Upper lobe of left lung (tissue), 6 donors: Measurements from ENCODE around the gene CPSF4L. TPM values are rescaled to one million over a fixed set of nuclear protein-coding genes. Genes with fewer than 3 reads are reported as not detected.
"Not testable (repeated sequence)": the region's sequence is repeated elsewhere in the genome, so short reads cannot be mapped to it uniquely, and the experiment has no call there.

Experiments
- ATAC-seq, 2 donors: fragments of 200-7000 bp; cut with Tn5 transposase; one replicate each; pipeline ENCODE4 v1.9.1; 2022; ENCODE audit warnings: mild to moderate bottlenecking in 2 of 2, moderate library complexity in 2 of 2; ENCODE audit not compliant: low FRiP score in 2 of 2
- DNase-seq, 2 donors: peaks; one replicate each; pipeline ENCODE4 v3.0.0-alpha.2; 2019 to 2020
- H3K27ac ChIP-seq, 4 donors: fragments of 200-600 bp; sonication (generic); one replicate each; pipeline ENCODE4 v1.5.1; 2016 to 2019
- H3K27me3 ChIP-seq, 4 donors: fragments of 200-600 bp; sonication (generic); one replicate each; pipeline ENCODE4 v1.5.1; 2017 to 2019
- H3K36me3 ChIP-seq, 4 donors: fragments of 200-600 bp; sonication (generic); one replicate each; pipeline ENCODE4 v1.5.1; 2016 to 2019
- H3K4me1 ChIP-seq, 4 donors: fragments of 200-600 bp; sonication (generic); one replicate each; pipeline ENCODE4 v1.5.1; 2018 to 2019
- H3K4me3 ChIP-seq, 4 donors: fragments of 200-600 bp; sonication (generic); one replicate each; pipeline ENCODE4 v1.5.1; 2017 to 2019; ENCODE audit warnings: mild to moderate bottlenecking in 2 of 4, moderate library complexity in 1 of 4
- H3K9me3 ChIP-seq, 4 donors: fragments of 200-600 bp; sonication (generic); one replicate each; pipeline ENCODE4 v1.5.1; 2018 to 2019
- CTCF ChIP-seq, 6 experiments: fragments of 450-650 bp in 4 of 6; fragments of 200-600 bp in 2 of 6; sonication (generic) in 2 of 6; IDR thresholded peaks; one replicate each; pipeline ENCODE4 v1.5.1; 2016 to 2019; ENCODE audit warnings: antibody characterized with exemption in 6 of 6
- EP300 ChIP-seq, 4 donors: sonication (generic); formaldehyde crosslinking; IDR thresholded peaks; one replicate each; pipeline ENCODE4 v1.5.1; 2017; ENCODE audit warnings: antibody characterized with exemption in 4 of 4, control low read depth in 2 of 4
- POLR2A ChIP-seq, 4 donors: fragments of 450-650 bp; IDR thresholded peaks; one replicate each; pipeline ENCODE4 v1.5.1; 2016 to 2017; ENCODE audit warnings: antibody characterized with exemption in 4 of 4, mild to moderate bottlenecking in 2 of 4
- POLR2AphosphoS5 ChIP-seq, 2 donors: sonication (generic); formaldehyde crosslinking; IDR thresholded peaks; one replicate each; pipeline ENCODE4 v1.5.1; 2017; ENCODE audit warnings: antibody characterized with exemption in 2 of 2
- WGBS, 2 donors: methylation state at CpG; one replicate each; pipeline ENCODE4 v1.1.5; 2017 to 2018; 5-methylcytosine and 5-hydroxymethylcytosine counted together
- total RNA-seq, 6 donors: library from RNA; depleted of rRNA in 4 of 6; stranded (reverse); fragments of >200 nt in 4 of 6; gene quantifications; one replicate each; pipeline versions ENCODE4 v1.1.0 to v1.2.1, GENCODE V29; 2016 to 2021
- donor health status: DM: no; HTN: no; CAD: no; lungs with moderate emphysema.
- donor health status: DM: no; HTN: yes; CAD: no; lungs with severe emphysema.

The CPSF4L gene
- under 1 TPM in 1 of 6 donors, not detected in 5; 0.46 TPM for total RNA-seq

GRCh38 chr17:73261617-73261951, at the start of gene CPSF4L:
CPSF4L (minus strand) TSS chr17:73261880; CDS start chr17:73261818, 62 bp downstream.
- Histone ChIP-seq H3K9me3 (no peaks in the 10 kb centered on the region), H3K36me3 (no peaks in the 10 kb centered on the region), H3K4me3 (no peak within 1 kb of the TSS), H3K27me3 (no peaks in the 10 kb centered on the region), H3K27ac (peak within 1 kb of the TSS in 3 of 4 donors; percentile 26 to 44 (median 32)), H3K4me1 (peaks cover 3 to 12% (median 6%) of the 10 kb centered on the region in 4 donors)
- WGBS, 2 donors: 95 to 99% methylated on average over 8 of the region's 9 CpGs
- no peak for ATAC-seq
- TF ChIP-seq CTCF (IDR thresholded peaks at IDR 0.05) (no peak), POLR2A (IDR thresholded peaks at IDR 0.05) (no peak), EP300 (IDR thresholded peaks at IDR 0.05) (no peak)
- DNase-seq: no peak

GRCh38 chr17:73311428-73311780, 49.7 kb upstream of the CPSF4L start:
- DNase-seq (peak in 1 of 2 donors; percentile 92), ATAC-seq (peak; percentile 6 to 49)
- Histone ChIP-seq H3K27ac (peak overlapping the region; percentile 97 to 100 (median 98)), H3K9me3 (no peaks in the 10 kb centered on the region), H3K36me3 (peaks cover 0 to 2% (median 0%) of the 10 kb centered on the region in 4 donors), H3K27me3 (no peaks in the 10 kb centered on the region), H3K4me3 (peak overlapping the region; percentile 89 to 100 (median 100)), H3K4me1 (peaks cover 40 to 49% (median 42%) of the 10 kb centered on the region in 4 donors)
- 0% methylated on average over 14 of the region's 38 CpGs; no CpG with 5 or more reads in 1 of the 2 donors for WGBS, 2 donors
- TF ChIP-seq POLR2A (IDR thresholded peaks at IDR 0.05): no peak
- no peak for TF ChIP-seq CTCF (IDR thresholded peaks at IDR 0.05)
- no peak for TF ChIP-seq EP300 (IDR thresholded peaks at IDR 0.05)
- TF ChIP-seq POLR2AphosphoS5 (IDR thresholded peaks at IDR 0.05): no peak

- DNase-seq (peak in 1 of 2 donors; percentile 67), ATAC-seq (no peak)
- Histone ChIP-seq H3K9me3 (no peaks in the 10 kb centered on the region), H3K27me3 (no peaks in the 10 kb centered on the region), H3K27ac (peak overlapping the region; percentile 97 to 100 (median 98)), H3K4me3 (peak overlapping the region; percentile 89 to 100 (median 100)), H3K36me3 (peaks cover 0 to 3% (median 0%) of the 10 kb centered on the region in 4 donors), H3K4me1 (peaks cover 51 to 63% (median 55%) of the 10 kb centered on the region in 4 donors)
- 8 to 15% methylated on average over 12 to 21 of the region's 21 CpGs for WGBS, 2 donors
- TF ChIP-seq POLR2A (IDR thresholded peaks at IDR 0.05) (no peak), POLR2AphosphoS5 (IDR thresholded peaks at IDR 0.05) (peak in 1 of 2 donors; percentile 21)
These were observed 48.3 kb upstream of the CPSF4L start for GRCh38 chr17:73309727-73310596.

GRCh38 chr17:73308959-73309358, 47.3 kb upstream of the CPSF4L start:
- H3K4me3 ChIP-seq: peak overlapping the region in 3 of 4 donors; percentile 89 to 100 (median 99)
- not testable (repeated sequence) for ATAC-seq, H3K36me3 ChIP-seq, DNase-seq, H3K9me3 ChIP-seq, H3K27me3 ChIP-seq
- peaks cover 61 to 72% (median 65%) of the 10 kb centered on the region in 4 donors for H3K4me1 ChIP-seq
- WGBS, 2 donors: 66 to 73% methylated on average over 5 of the region's 5 CpGs
- peak overlapping the region; percentile 97 to 100 (median 98) for H3K27ac ChIP-seq

- DNase-seq (peak in 1 of 2 donors; percentile 92), ATAC-seq (peak in 1 of 2 donors; percentile 74)
- no peaks in the 10 kb centered on the region for H3K27me3 ChIP-seq
- H3K4me3 ChIP-seq: peak overlapping the region; percentile 24 to 100 (median 94)
- H3K27ac ChIP-seq: peak overlapping the region; percentile 97 to 100 (median 98)
- H3K36me3 ChIP-seq: peaks cover 0 to 3% (median 0%) of the 10 kb centered on the region in 4 donors
- WGBS, 2 donors: 17 to 36% methylated on average over 20 to 22 of the region's 23 CpGs
- peaks cover 68 to 80% (median 68%) of the 10 kb centered on the region in 4 donors for H3K4me1 ChIP-seq
- TF ChIP-seq CTCF (IDR thresholded peaks at IDR 0.05) (peak in 2 of 6 experiments; percentile 5 to 24), EP300 (IDR thresholded peaks at IDR 0.05) (peak in 3 of 4 donors; percentile 64 to 74 (median 74)), POLR2AphosphoS5 (IDR thresholded peaks at IDR 0.05) (peak; percentile 88 to 90), POLR2A (IDR thresholded peaks at IDR 0.05) (peak in 3 of 4 donors; percentile 35 to 73 (median 65))
- no peaks in the 10 kb centered on the region for H3K9me3 ChIP-seq
These were observed 46.5 kb upstream of the CPSF4L start for GRCh38 chr17:73308017-73308823.
